Measurements from ENCODE around the gene FAM76B. TPM values are rescaled to one million over a fixed set of nuclear protein-coding genes. Genes with fewer than 3 reads are reported as not detected.

Gene FAM76B
- polyA plus RNA-seq, 3 donors = 6.8 to 9.1 (median 7.5) TPM

GRCh38 chr11:95751515-95751914 is 38.1 kb downstream of the FAM76B start:
- 81 to 97% (median 96%) methylated on average over 1 of the region's 1 CpG for WGBS, 3 donors
- no peak overlapping the region for H3K27ac ChIP-seq (ENCODE audit: low read depth, low read length)

- H3K27ac ChIP-seq (ENCODE audit: low read depth, low read length) = no peak overlapping the region
- 70 to 92% (median 86%) methylated on average over 1 of the region's 1 CpG for WGBS, 3 donors
These were observed 39.5 kb downstream of the FAM76B start for GRCh38 chr11:95750101-95750500.

DNA sequence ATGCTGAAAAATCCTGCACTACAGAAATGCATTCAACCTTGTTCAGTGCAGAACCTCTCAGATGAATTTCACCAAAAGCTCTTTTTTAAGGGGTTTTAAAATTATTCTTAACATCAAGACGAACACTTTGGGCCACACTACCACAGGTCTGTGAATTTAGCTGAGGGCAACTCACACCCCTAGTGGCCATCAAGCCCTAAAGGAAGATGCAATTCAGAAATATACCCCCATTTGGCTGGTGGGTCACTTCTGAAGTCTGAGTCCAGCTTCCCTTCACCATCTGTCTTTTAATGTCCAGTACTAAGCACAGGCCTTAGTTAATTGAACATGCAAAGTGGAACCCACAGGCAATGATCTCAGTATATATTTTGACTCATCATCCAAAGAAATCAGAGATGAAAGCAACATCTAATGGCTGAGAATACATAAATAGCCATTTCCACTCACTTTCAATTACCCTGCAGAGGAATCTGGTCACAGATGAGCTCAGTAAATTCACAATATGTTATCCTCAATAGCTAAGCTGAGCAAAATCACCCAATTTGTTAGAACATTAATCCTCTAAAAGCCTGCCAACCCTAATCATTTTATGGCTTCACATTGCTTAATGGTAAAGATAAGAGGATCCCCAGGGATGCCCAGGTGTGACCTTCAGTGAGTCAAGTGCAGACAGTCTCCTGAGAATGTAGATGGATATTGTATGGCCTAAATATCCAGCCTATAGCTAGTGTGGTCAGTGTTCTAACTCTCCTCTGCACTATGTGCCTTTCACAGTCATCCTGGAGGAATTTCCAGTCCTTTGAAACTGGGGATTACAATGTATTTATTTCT is 50.3 kb downstream of the FAM76B start:
- WGBS, 3 donors = 0 to 87% (median 35%) methylated on average over 1 of the region's 1 CpG
- no peak overlapping the region for H3K27ac ChIP-seq (ENCODE audit: low read depth, low read length)

DNA sequence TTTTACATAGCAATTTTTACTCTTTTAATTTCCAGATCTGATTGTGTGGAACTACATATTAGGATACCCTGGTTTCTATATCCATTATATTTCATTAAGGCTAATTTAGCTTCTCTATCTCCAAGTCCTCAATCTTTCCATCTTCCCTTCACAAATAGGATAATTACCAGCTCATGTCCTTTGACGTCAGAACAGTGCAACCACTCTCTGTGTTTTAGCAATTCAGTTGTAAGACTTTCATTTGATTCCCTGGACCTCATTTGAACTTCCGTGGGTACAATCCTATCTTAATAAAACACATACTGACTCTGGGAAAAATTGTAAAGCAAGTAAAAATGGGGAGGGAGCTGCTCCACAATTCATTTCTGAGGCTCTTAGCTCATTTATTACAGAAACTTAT is 52.8 kb downstream of the FAM76B start:
- H3K27ac ChIP-seq (ENCODE audit: low read depth, low read length) = no peak overlapping the region
- WGBS, 3 donors = 53 to 75% (median 61%) methylated on average over 2 of the region's 2 CpGs

DNA sequence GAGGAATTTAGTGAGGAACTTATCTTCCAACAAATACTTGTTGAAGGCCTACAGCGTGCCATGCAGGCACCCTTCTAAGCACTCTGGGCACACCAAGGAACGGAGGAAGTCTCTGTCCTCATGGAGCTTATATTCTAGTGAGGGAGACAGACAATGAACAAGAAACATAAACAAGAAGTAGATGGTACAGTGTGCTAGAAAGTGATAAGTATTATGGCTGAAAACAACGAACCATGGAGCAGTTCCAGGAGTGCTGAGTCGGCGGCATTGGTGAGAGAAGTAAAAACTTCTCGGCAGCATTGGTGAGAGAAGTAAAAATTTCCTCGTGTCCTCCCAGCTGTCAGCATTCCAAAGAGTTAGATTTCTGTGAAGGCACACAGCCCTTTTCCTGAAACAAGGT is 53.2 kb downstream of the FAM76B start:
- 35 to 59% (median 39%) methylated on average over 7 of the region's 7 CpGs for WGBS, 3 donors
- no peak overlapping the region for H3K27ac ChIP-seq (ENCODE audit: low read depth, low read length)

DNA sequence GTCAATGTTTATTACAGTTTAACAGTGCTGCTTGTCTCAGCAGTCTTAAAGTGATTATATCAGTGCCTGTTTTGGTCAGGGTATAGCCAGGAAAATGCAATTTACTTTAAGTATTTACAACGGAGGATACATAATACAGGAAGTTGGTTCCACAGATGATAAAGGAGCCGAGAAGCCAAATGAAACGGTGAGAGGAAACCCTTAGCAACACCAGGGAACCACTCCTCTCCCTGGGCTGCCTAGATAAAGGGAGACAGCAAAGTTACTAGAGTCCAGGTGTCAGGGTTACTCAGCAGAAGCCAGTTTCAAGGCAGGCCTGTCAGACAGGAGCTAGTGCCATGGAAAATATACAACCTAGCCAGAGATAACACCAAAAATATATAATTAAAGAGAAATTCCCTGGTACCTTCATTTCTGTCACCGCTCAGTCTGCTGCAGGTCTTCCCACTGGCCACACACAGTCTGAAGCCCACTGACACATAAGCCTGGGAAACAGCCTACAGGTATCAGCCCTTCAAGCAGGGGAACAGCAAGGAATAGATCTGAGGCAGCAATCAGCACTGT is 55.5 kb downstream of the FAM76B start:
- H3K27ac ChIP-seq (ENCODE audit: low read depth, low read length) = no peak overlapping the region
- WGBS, 3 donors = 25 to 30% (median 27%) methylated on average over 4 of the region's 4 CpGs

DNA sequence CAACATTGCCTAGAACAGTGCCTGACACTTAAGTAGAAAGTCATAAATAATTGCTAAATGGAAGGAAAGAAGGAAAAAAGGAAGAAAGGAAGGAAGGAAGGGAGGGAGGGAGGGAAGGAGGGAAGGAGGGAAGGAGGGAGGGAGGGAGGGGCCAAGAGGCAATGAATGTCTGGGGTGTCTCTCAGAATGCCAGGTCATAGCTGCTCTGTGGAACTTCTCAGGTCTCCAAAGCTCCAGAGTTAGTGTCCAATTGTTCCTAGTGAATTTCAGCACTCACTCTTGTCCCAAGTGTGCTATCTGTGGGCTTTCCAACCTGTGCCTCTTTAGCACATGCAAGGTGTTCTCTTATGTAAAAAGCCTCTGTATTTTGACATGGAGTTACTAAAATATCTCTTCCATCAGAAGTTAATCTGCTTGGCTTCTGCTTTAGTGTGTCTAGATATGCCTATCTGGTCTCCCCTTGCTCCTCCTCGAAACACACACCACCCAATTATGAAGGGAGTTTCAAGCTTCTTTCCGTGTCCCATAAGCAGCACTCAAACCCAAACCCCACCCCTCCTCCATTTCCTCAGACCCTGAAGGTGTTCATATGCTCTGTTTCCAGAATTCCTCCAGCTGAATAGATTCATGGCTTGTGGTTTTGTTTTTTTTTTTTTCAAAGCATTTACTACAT is 56.5 kb downstream of the FAM76B start:
- no peak overlapping the region for H3K27ac ChIP-seq (ENCODE audit: low read depth, low read length)
- WGBS, 3 donors = 66 to 87% (median 70%) methylated on average over 2 of the region's 2 CpGs

DNA sequence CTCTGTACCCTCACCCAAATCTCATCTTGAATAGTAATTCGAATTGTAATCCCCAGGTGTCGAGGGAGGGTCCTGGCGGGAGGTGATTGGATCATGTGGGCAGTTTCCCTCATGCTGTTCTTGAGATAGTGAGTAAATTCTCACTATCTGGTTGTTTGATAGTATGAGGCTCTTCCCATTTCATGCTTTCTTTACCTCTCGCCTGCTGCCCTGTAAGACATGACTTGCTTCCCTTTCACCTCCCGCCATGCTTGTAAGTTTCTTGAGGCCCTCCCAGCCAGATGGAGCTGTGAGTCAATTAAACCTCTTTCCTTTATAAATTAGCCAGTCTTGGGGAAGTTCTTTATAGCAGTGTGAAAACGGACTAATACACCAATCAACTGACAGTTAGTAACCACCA is 60.1 kb downstream of the FAM76B start:
- no peak overlapping the region for H3K27ac ChIP-seq (ENCODE audit: low read depth, low read length)
- WGBS, 3 donors = 85 to 90% (median 88%) methylated on average over 6 of the region's 6 CpGs

DNA sequence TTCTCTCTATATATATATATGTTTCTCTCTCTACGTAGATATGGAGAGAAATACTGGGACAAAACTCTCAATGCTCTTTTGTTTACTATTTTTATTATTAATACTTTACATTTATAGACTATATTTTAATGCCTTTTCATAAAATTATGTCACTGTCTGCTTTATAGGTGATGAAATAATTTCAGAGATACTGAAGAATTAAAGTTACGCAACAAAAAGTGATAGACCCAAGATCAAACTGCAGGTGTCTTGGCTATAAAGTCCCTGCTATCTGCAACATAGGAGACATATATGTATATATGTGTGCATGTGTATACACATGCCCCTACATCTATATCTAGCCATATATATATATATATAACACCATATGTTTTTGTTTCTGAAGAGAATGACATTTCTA is 60.8 kb downstream of the FAM76B start:
- WGBS, 3 donors = 97 to 99% (median 97%) methylated on average over 2 of the region's 2 CpGs
- H3K27ac ChIP-seq (ENCODE audit: low read depth, low read length) = no peak overlapping the region

DNA sequence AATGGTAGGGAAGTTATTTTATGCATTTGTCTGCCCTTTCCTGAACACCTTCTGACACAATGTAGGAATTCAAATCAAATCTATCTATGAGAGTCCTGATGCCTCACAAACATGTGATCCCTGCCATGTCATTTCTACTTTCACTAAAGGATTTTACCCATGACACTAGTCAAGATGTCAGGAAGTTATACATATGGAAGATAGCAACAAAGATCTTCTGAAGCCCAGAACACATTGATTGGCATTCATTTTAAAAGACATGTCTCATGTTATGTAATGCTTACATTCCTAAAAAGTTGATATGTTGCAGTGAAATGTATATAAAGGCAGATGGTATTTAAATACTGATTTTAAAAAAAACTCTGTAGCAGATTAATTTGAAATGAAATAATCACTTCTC is 61.5 kb downstream of the FAM76B start:
- H3K27ac ChIP-seq (ENCODE audit: low read depth, low read length) = no peak overlapping the region

GRCh38 chr11:95727620-95728019 is 62.0 kb downstream of the FAM76B start:
- no peak overlapping the region for H3K27ac ChIP-seq (ENCODE audit: low read depth, low read length)
- 81% methylated on average over 6 of the region's 6 CpGs for WGBS, 3 donors

DNA sequence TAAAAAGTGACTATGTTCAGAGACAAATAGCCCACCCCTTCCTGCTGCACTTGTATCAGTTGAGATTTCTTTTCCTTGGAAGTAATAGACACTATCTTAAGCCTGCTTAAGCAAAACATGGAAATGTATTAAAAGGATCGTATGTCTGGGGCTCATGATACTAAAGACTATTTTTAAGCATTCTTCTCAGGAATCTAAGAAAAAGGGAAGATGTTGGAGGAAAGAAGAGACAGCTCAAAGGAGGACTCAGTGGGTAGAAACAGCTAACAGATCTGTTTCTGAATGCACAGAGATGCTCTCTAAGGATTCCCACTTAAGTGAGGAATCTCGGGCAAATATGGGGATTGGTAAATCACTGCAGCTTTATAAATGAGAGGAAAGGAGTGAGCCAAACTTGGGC is 62.5 kb downstream of the FAM76B start:
- 74 to 84% (median 78%) methylated on average over 2 of the region's 2 CpGs for WGBS, 3 donors
- H3K27ac ChIP-seq (ENCODE audit: low read depth, low read length) = no peak overlapping the region

DNA sequence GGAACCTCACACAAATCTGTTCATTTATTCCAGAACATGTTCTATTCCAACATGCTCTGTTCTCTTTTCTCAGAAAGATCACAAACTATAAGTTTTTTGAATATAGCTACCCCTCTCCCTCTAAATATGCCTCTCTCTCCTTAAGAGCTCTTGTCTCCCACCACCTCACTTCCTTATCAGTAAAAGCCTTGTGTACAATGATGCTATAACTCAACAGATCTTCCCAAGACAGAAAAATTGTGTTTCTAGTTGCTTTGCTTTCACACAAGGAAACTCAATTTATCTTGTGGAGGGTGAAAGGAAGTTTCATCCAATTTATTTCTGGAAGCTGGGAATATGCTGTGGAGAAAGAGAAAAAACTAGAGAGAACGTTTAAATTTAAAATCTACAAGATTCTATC is 64.4 kb downstream of the FAM76B start:
- H3K27ac ChIP-seq (ENCODE audit: low read depth, low read length) = no peak overlapping the region
- 56 to 67% (median 58%) methylated on average over 1 of the region's 1 CpG for WGBS, 3 donors

GRCh38 chr11:95723361-95723942 is 66.1 kb downstream of the FAM76B start:
- WGBS, 3 donors = 36 to 53% (median 52%) methylated on average over 3 of the region's 3 CpGs
- H3K27ac ChIP-seq (ENCODE audit: low read depth, low read length) = no peak overlapping the region

DNA sequence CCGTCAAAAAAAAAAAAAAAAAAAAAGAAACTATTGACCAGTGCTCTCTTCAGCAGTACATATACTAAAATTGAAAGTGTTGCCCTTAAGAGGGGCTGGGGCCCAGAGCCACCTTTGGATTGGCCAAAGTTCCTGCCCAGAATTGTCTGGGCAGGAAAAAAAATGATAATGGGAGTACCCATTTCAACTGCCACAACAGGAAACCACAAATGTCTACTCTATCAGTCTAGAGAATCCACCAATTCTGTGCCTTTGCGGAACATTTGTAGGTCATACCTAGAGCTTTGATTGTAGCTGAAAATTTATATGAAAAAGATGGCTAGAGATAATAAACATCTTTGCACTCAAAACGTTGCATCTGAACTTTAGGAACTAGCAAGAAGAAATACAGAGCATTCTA is 69.4 kb downstream of the FAM76B start:
- no peak overlapping the region for H3K27ac ChIP-seq (ENCODE audit: low read depth, low read length)
- WGBS, 3 donors = 19 to 60% (median 46%) methylated on average over 2 of the region's 3 CpGs

Other genes with a start within 250 kb of the FAM76B start
- gene CEP57, start 716 bp upstream of the FAM76B start, polyA plus RNA-seq = 10 to 100 TPM; 10.3 to 18.8 (median 17.4) TPM
- 10 to 100 TPM in 2 of 3 donors, 1 to 10 TPM in 1; 6.8 to 15.6 (median 14.5) TPM for gene MTMR2, start 134.3 kb upstream of the FAM76B start, polyA plus RNA-seq

All from adipose tissue (tissue), 3 donors.